ENCODE data around the gene CHCHD2. TPM values are rescaled to one million over a fixed set of nuclear protein-coding genes. Genes with fewer than 3 reads are reported as not detected.

The CHCHD2 gene
- total RNA-seq, 2 donors from 2014 or later, result 430 to 503 TPM

Other genes with a start within 250 kb of the CHCHD2 start
- not detected for gene SEPTIN14, start 243.7 kb downstream of the CHCHD2 start, total RNA-seq
- gene ZNF713, start 219.0 kb downstream of the CHCHD2 start, total RNA-seq, result 1 to 10 TPM; 1.9 to 2.5 TPM
- gene MRPS17, start 154.6 kb downstream of the CHCHD2 start, total RNA-seq, result 10 to 100 TPM; 17.9 to 18.8 TPM
- gene NIPSNAP2, start 141.9 kb downstream of the CHCHD2 start, total RNA-seq, result 100 to 1,000 TPM; 196 to 205 TPM
- 10 to 100 TPM in 1 of 2 donors, 1 to 10 TPM in 1; 7.5 to 13.3 TPM for gene PSPH, start 55.0 kb downstream of the CHCHD2 start, total RNA-seq
- gene CCT6A, start 54.7 kb downstream of the CHCHD2 start, total RNA-seq, result 10 to 100 TPM; 61.9 to 74.9 TPM
- 10 to 100 TPM; 50.6 to 52.5 TPM for gene SUMF2, start 42.2 kb downstream of the CHCHD2 start, total RNA-seq
- gene PHKG1, start 13.5 kb downstream of the CHCHD2 start, total RNA-seq, result 10 to 100 TPM; 21.9 to 25.3 TPM
- not detected for gene NUPR2, start 9.9 kb upstream of the CHCHD2 start, total RNA-seq

All from left cardiac atrium (tissue), 2 donors.